NCI-H82 treated with DMSO at 0.1 percent for 48 hours (cell line): ENCODE results near the gene LAG3.
"Not testable (repeated sequence)": the region's sequence is repeated elsewhere in the genome, so short reads cannot be mapped to it uniquely, and the experiment has no call there.

Experiments
- DNase-seq: peaks from one replicate; lab custom pipeline; 2025; ENCODE audit not compliant: unreplicated experiment; lab: John Stamatoyannopoulos, UW

The LAG3 gene

DNA sequence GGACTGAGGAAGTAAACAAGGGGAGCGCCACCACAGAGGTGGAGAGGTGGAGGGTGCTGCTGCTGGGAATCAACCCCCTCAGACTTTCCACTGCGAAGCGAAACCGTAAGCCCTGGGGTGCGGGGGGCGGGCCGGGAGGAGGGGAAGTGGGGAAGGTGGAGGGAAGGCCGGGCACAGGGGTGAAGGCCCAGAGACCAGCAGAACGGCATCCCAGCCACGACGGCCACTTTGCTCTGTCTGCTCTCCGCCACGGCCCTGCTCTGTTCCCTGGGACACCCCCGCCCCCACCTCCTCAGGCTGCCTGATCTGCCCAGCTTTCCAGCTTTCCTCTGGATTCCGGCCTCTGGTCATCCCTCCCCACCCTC is at the start of gene LAG3:
TSS of gene LAG3 (plus strand) at position 190 of the 365 bp plus-strand sequence. CDS start 333 bp downstream, outside the sequence.
- no peak for DNase-seq

DNA sequence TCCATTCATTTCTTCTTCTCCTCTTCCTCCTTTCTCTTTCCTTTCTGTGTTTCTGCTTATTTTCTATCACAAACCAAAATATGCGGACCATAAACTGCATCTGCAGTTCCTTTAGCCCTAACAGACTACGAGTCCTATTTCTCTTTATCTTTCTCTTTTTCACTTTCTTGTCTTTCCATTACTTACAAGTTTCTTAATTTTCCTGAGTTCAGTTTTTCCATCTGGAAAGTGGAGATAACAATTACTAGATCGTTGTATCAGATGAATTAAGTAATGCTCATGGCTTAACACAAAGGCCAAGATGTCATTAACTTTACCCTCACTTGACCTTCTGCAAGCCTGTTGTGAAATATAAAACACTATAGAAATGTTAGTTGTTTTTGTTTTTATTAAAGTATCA is 49.5 kb upstream of the LAG3 start:
- no peak for DNase-seq

DNA sequence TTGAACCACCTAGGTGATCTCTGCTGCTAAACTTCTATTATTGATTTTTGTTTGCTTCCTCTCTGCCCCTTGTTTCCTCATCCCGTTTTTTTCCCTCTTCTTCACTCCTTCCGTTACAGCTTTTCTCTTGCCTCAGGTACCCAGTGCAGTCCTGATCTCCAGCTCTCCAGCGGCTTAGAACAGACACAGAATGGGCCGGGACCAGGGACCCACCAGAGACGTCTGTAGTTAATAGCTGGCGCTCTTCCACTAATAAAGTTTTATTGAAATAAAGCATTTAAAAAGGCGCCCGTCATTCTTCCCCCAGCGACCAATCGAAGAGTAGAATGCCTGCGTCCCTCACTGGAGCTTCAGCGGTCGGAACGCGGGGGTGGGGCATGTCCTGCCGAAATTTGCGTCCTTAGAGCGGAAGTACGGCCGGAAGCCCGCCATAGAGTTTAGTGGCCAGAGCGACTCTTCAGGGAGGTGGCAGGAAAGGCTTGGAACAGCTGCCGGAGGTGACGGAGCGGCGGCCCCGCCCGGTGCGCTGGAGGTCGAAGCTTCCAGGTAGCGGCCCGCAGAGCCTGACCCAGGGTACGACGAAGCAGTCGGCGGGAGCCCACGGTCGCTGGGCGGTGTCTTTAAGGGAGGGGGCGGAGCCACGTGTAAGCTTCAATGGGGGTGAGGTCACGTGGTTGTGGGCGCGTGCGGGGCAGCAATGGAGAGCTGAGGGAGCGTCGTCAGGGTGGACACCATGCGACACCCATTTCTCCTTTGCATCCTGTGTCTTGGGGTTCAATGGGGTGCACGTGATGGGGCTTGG is 48.5 kb upstream of the LAG3 start, which contains the start of gene COPS7A:
TSS of gene COPS7A (plus strand) at position 440 of the 802 bp plus-strand sequence. CDS start 611 bp downstream, outside the sequence.
- DNase-seq = peak; percentile 99

DNA sequence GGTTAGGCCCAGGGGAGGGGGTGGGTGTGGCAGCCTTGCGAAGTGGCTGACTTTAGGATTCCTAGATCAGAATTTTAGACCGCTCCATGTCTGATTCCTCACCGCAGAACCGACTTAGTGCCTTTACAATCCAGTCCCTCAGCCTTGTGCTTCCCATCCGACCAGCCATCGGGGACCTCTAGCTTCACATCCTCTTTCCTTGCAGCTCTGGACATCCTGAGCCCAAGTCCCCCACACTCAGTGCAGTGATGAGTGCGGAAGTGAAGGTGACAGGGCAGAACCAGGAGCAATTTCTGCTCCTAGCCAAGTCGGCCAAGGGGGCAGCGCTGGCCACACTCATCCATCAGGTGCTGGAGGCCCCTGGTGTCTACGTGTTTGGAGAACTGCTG is 47.9 kb upstream of the LAG3 start:
- no peak for DNase-seq

DNA sequence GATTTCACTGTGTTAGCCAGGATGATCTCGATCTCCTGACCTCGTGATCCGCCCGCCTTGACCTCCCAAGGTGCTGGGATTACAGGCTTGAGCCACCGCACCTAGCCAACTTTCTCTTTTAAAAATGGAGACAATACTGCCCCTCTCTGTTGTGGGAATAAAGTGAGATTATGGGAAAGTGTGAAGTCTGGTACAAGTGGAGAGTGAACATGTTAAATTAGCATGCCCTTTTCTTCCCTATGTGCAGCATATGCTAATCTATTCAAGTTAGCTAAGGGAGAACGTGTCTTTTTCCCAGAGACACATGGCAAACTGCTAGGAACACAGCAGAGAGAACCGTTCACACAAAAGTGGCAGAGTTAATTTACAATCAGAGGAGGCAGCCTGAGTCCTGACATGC is 47.0 kb upstream of the LAG3 start:
- no peak for DNase-seq

DNA sequence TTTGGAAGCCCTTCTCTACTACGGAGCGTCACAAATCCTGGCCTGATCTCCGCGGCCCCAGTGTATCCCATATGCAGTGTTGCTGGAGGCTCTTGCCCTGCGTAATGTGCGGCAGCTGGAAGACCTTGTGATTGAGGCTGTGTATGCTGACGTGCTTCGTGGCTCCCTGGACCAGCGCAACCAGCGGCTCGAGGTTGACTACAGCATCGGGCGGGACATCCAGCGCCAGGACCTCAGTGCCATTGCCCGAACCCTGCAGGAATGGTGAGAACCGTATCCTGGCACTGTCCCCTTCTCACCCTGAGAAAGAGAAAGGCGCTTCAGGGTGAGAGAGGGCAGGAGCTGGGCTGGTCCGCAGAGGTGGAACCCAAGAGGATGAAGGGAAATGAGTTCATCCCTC is 43.1 kb upstream of the LAG3 start:
- DNase-seq = no peak

DNA sequence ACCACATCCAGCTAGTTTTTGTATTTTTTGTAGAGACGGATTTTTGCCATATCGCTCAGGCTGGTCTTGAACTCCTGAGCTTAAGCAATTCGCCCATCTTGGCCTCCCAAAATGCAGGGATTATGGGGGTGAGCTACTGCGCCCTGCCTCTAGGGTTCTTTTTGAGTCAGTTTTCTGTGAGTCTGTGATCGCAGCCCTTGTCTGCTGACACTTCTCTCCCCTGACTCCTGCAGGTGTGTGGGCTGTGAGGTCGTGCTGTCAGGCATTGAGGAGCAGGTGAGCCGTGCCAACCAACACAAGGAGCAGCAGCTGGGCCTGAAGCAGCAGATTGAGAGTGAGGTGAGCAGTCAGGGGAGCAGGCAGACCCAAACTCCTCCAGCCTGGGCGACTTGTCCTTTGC is 42.2 kb upstream of the LAG3 start:
- no peak for DNase-seq

DNA sequence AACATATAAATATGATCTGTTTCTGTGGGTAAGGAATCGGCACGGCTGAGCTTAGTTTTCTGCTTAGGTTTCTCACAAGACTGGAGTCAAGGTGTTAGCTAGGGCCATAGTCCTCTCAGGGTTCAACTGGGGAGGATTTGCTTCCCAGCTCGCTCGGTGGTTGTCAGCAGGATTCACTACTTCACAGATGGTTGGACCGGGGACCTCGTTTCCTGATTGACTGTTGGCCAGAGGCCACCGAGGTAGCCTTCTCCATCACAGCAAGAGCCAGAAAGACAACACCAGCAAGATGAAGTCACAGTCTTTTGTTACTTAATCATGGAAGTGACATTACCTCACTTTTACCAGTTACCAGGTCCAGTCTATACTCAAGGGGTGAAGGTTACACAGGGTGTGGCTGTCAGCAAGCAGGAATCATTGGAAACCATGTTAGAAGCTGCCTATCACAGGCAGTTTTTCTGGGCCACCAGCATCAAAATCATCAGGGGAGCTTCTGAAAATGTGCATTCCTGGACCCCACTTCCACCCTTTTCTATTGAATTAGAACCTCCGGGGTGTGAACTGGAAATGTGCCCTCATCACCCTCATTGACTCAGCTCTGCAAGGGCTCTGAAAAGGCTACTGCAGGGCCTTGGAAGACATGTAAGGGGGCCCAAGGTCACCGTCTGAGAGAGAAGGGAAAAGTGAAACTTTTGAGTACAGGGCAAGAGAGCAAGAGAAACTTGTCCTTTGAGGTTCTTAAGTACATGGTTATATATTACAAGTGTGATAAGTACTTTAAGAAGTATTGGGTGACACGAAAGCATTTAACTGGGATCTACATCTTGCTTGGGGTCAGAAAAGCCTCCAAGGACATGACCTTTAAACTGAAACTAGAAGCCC is 37.6 kb upstream of the LAG3 start:
- no peak for DNase-seq

DNA sequence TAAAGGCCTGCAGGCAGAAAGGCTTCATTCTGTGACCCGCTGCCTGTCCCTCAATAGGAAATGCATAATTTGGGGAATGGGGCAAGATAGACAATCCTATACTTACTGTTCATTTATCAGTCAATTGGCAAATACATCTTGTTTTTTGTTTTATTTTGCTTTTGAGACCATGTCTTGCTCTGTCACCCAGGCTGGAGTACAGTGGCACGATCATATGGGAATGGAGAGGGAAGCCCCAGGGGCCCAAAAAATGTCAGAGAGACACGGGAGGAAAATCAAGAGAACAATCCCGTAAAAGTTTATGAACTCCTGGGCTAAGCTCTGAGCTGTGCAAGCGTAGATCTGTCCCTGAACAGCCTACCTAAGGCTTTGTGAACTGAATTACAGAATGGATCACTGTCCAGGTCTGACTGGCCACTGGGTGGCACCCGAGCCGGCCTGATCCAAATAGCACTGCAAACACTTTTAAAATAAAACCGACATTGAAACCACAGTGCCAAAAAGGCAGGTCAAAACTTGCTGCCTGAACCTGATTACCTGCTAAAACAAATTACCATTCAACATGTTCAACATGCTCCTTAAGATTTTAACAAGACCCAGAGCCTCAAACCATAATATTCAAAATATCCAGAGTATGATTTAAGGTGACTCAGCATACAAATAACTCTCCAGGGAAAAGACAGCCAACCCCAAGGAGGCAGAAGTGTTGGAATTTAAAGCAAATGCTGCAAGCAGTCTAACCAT is 36.7 kb upstream of the LAG3 start:
- DNase-seq = no peak

DNA sequence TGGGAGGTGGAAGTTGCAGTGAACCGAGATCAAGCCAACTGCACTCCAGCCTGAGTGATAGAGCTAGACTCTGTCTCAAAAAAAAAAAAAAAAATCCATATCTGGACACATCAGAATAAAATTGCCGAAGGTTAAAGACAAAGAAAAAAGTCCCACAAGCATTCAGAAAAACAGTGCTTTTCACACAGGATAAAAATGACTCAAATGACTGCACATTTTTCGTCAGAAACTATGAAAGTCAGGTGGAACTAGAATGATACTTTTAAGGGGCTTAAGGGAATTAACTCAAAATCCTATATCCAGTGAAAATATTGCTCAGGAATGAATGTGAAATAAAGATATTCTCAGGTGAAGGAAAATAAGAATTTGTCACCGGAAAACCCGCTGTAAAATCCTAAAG is 35.6 kb upstream of the LAG3 start:
- no peak for DNase-seq

DNA sequence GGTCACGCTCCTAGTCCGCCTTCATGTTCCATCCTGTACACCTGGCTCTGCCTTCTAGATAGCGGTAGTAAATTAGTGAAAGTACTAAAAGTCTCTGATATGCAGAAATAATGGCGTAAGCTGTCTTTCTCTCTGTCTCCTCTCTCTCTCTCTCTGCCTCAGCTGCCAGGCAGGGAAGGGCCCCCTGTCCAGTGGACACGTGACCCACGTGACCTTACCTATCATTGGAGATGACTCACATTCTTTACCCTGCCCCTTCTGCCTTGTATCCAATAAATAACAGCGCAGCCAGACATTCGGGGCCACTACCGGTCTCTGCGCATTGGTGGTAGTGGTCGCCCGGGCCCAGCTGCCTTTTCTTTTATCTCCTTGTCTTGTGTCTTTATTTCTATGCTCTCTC is 30.2 kb upstream of the LAG3 start:
- not testable (repeated sequence) for DNase-seq

DNA sequence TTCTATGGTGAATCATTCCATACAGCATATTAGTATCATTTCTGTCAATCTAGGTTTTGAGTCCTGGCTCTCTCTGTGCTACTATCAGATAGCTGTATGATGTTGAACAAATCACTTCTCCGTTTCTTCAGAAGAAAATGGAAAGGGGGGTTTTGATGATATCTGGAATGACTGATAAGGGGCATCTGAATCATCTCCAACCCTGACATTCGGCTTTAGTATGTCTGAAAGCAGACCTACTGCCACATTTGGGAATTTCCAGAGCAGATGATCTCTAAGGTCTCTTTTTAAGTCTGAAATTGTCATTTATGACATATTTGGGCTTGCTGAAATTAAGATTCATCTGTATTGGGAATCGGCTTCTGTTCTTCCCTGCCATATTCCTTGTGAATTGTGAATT is 29.5 kb upstream of the LAG3 start:
- DNase-seq = no peak

DNA sequence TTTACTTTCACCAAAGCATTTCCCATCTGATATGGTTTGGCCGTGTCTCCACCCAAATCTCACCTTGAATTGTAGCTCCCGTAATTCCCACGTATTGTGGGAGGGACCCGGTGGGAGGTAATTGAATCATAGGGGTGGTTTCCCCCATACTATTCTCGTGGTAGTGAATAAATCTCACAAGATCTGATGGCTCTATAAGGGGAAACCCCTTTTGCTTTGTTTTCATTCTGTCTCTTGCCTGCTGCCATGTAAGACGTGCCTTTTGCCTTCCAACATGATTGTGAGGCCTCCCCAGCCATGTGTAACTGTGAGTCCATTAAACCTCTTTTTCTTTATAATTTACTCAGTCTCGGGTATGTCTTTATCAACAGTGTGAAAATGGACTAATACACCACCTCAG is 29.0 kb upstream of the LAG3 start:
- DNase-seq = not testable (repeated sequence)

DNA sequence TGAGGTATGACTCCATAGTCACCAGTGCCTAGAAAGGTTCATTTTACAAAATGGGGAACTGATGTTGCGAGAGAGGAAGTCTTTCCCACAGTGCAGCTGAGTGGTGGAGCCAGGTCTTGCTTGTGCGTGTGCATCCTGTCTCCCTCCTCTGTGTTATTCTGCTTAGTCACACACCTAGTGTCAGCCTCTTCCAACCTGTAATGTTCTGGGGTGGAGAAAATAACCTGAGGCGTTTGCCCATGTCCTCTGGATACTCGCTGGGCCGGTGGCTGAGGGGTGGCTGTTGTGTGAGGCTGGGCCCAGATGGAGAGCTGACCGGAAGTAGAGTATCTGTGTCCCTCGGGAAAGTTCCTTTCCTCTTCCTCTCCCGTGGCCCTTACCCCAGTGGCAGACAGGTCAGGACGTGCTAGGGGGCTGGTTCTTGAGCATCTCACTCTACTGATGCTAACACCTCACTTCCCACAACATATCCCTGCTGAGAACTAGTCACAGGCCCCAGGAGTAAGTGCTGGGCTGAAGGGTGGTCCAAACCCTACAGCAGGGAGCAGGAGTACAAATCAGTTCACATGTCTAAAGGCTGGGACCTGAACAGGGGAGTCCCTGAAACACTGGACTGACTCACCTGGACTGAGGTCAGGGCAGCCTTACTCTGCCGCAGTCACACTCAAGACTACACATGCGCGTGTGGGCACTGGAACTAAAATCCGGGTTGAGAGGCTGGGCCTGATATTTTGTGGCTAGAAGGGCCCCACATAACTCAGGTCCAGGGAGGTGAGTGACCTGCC is 26.4 kb upstream of the LAG3 start:
- no peak for DNase-seq

DNA sequence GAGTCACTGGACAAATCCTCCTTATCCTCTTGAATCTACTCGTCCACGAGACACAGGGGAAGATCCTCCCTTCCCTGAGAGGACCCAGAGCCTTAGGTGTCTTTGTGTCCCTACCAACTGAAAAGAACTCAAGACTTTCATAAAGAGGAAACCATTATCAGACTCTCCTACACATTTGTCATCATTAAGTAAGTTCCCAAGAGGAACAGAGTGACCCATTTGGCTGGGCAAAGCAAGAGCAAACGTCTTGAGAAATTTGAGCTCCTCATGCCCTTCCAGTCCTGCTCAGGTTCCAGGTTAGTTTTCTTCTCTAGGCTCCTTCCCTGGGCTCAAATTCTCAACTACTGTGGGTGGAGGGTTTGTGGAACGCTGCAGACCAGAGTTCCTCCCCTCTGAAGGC is 25.1 kb upstream of the LAG3 start:
- no peak for DNase-seq

DNA sequence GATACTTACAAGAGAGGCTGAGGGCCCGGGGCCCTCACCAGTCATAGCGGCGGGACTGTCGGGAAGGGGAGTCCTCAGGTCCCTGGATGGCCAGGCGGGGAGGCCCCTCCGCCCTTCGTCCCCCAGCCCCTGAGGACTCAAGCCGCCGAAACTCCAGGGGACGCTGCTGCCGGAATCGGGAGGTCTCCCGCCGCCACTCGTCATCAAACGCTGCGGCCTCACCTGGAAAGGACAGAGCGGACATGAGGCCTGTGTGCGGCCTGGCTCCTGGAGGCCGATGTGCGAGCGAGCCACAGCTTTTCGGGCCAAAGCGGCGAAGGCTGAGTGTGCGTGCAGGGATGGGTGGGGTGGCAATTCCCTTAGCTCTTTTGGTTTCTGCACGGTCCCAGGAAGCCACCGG is 23.6 kb upstream of the LAG3 start:
- DNase-seq = no peak

DNA sequence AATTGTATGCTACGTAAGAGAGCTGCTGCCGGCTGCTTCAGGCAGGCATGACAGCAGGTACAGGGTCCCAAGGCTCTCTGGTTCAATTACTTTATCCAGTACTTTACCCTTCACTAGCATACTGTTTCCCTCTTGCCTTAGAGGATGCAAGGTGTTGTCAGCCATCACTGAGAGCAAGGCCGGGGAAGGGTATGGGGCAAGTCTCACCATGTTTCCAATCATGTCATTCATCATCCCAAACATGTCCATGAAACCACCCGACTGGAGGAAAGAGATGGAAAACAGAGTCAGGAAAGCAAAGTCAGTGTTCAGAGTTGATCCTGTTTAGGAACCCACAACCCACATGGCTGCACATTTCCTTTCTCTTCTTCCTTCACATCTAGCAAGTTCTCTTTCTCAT is 21.8 kb upstream of the LAG3 start:
- no peak for DNase-seq

DNA sequence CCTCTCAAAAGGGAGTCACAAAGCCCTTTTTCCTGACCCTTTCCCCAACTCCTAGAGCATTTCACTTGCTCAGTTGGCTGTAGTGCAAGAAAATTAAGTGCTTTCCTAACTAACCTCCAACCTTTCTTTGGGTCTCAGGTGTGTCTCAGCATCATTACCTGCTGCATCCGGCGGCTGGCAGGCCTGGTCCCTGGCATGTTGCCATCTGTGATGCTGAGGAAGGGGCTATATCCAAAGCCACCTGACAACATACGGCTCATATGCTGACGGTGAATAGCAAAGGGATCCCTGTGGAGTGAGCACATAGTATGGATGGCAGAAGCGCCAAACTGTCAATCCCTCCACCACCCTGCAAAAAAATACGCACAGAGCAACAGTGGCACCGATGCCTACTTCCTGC is 20.6 kb upstream of the LAG3 start:
- no peak for DNase-seq

DNA sequence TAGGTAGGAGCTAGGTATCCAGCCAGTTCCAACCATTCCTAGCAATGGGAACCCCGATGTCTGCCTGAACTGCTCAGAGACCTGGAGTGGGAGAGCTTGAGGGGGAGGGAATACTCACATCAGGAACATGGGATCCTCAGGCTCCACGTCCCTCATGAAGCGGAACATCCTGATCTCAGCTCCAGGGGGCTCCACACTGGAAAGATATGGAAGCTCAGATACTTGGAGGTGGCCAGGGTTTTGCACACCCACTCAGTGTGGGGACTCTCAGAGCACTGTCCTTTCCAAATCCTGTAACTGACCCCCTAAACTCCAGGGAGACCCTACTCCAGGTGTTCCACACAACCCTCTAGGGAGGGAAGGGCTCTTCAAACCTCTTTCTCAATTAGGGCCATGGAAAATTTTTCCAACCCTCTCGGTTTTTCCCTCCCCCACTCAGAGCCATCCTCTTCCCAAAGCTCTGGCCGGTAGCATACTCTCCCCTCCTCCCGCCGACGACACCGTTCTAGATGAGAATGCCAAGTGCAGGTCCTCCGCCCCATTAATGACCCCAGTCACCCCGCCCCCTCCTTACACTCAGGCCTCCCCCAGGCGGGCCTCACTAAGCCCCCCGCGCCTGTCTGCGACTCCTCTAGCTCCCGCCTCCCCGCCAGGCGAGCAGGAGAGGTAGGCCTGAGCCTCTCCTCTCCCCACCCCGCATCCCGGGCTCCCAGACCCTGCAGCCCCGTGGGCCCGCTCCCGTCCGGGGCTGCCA is 20.0 kb upstream of the LAG3 start:
- peak; percentile 9 for DNase-seq
